GM12874 (cell line): ENCODE results near the gene SOCS1.

ENCODE experiments used
- TF ChIP-seq, protein P1 (sequence below): IDR thresholded peaks from 2 replicates; pipeline ENCODE4 v1.5.1; 2011; ENCODE audit warnings: low read depth, mild to moderate bottlenecking, control low read depth, low read length, moderate library complexity; ENCODE audit not compliant: insufficient read depth

The SOCS1 gene

DNA sequence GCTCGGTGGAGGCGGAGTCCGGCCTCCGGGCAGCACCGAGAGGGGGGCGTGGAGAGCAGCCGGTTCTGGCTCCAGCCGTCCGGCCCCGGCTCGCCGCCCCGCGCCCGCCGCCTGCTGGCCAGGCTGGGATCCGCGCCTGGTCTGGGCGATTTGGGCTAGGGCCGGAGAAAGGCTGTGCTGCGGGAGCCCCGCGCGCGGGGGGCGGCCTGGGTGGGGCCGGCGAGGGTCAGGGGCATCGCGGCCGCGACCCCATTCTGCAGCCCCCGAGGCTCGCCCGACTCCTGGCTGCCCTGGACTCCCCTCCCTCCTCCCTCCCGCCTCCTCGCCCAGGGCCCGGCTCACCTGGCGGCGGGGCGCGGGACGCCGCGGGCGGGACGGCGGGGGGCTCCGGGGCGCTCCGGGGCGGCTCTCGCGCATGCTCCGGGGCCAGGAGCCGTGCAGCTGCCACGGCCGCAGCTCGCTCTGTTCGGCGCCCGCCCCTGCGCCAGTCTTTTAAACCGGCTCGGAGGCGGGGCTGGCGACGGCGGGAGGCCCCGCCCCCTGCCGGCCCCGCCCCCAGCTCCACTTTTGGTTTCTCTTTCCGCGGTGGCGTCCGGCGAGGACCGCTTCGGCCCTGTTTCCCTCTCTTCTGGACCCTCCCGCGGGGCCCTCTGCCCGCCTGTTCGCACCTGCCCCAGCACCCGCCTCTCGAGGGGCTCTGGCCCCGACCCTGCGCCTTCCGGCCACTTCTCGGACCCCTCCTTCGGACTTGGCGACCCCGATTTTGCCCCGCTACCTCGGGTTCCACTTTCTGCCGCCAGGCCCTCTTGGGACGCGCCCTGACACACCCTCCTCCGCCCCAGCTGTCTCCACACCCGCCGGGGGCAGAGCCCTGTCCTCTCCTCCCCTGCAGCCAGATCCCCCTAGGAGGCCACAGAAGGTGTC, at the start of gene SOCS1:
Gene SOCS1, minus strand, starts transcription at position 468 of the 924 bp plus-strand sequence. CDS start 726 bp downstream, outside the sequence.
- TF ChIP-seq, protein P1, sequence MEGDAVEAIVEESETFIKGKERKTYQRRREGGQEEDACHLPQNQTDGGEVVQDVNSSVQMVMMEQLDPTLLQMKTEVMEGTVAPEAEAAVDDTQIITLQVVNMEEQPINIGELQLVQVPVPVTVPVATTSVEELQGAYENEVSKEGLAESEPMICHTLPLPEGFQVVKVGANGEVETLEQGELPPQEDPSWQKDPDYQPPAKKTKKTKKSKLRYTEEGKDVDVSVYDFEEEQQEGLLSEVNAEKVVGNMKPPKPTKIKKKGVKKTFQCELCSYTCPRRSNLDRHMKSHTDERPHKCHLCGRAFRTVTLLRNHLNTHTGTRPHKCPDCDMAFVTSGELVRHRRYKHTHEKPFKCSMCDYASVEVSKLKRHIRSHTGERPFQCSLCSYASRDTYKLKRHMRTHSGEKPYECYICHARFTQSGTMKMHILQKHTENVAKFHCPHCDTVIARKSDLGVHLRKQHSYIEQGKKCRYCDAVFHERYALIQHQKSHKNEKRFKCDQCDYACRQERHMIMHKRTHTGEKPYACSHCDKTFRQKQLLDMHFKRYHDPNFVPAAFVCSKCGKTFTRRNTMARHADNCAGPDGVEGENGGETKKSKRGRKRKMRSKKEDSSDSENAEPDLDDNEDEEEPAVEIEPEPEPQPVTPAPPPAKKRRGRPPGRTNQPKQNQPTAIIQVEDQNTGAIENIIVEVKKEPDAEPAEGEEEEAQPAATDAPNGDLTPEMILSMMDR, result peak; percentile 83

- TF ChIP-seq, protein P1, result no peak
These were observed 47.6 kb upstream of the SOCS1 start for GRCh38 chr16:11303405-11304138.

- TF ChIP-seq, protein P1, result no peak
These were observed 47.0 kb upstream of the SOCS1 start for GRCh38 chr16:11302977-11303376.

DNA sequence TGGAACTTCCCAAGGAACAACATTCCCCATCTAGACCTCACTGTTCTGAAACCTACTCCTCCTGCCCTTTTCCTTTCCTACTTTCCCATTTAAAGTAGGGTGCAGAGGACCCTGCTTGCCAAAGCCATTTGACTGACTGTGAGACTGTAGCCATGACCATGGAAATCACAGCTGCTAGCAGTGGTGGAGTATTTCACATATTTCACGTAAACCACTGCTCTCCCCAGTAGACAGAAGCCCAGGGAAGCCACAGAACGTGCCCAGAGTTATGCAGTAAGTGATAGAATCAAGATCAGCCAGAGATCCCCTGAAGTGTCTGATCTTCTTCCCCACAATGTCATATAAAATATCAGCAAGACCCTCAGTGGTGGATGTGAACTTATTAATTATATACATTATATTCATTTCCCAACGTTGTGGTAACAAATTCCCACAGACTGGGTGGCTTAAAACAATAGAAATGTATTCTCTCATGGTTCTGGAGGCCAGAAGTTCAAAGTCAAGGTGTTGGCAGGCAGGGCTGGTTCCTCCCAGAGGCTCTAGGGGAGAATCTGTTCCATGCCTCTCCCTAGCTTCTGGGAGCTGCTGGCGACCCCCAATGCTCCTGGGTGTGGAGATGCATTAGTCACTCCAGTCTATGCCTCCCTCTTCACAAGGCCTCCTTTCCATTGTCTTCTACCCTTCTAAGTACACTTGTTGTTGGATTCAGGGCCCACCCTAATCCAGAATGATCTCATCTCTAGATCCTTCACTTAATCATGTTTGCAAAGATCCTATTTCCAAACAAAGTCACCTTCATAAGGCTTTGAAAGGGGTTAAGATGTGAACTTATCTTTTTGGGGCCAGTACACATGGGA, 45.9 kb upstream of the SOCS1 start:
- TF ChIP-seq, protein P1, result no peak

GRCh38 chr16:11300560-11300892, 44.5 kb upstream of the SOCS1 start:
- TF ChIP-seq, protein P1, result no peak

GRCh38 chr16:11299865-11300559, 44.0 kb upstream of the SOCS1 start:
- TF ChIP-seq, protein P1, result no peak
